Measurements from ENCODE around the gene FOXN1. TPM values are rescaled to one million over a fixed set of nuclear protein-coding genes. Genes with fewer than 3 reads are reported as not detected.

The FOXN1 gene
- polyA plus RNA-seq, 1 donor = 0.55 TPM

- no peak for DNase-seq
Measured at GRCh38 chr17:28478712-28479615, 27.2 kb upstream of the FOXN1 start.

- no peak for DNase-seq
Measured at GRCh38 chr17:28480278-28480677, 25.9 kb upstream of the FOXN1 start.

- DNase-seq = no peak
Measured at GRCh38 chr17:28480799-28481571, 25.2 kb upstream of the FOXN1 start.

- DNase-seq = no peak
Measured at GRCh38 chr17:28482551-28483199, 23.5 kb upstream of the FOXN1 start.

GRCh38 chr17:28484296-28484695, 21.9 kb upstream of the FOXN1 start:
- DNase-seq = no peak

- no peak for DNase-seq
Measured at GRCh38 chr17:28485049-28485448, 21.1 kb upstream of the FOXN1 start.

DNA sequence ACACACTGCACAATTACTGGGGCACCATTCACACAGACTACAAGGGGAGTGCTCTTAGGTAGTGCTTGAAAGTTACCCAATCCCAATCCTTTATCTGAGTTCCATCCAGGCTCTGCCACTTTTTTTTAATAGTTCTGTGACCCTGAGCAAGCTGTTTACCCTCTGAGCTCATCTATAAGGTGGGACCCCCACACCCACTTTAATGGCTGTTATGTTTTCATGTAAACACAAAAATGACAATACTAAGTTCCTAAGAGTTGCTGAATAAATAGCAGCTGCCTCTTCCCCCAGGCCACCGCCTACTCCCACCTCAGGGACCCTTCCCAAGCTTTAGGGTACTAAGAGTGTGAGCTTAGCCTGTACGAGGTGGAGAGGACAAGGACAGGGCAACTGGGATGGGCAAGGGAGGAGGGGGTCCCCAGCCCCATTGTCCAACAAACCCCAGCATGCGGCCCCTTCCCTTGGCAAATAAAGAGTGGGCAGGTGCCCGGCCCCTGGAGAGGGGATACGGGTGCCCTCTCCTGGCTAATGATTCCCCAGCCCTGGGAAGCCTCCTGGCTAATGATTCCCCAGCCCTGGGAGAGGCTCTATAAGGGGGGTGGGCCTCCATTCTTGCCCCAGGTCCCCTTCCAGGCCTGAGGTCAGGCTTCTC, 18.1 kb upstream of the FOXN1 start:
- DNase-seq = no peak

DNA sequence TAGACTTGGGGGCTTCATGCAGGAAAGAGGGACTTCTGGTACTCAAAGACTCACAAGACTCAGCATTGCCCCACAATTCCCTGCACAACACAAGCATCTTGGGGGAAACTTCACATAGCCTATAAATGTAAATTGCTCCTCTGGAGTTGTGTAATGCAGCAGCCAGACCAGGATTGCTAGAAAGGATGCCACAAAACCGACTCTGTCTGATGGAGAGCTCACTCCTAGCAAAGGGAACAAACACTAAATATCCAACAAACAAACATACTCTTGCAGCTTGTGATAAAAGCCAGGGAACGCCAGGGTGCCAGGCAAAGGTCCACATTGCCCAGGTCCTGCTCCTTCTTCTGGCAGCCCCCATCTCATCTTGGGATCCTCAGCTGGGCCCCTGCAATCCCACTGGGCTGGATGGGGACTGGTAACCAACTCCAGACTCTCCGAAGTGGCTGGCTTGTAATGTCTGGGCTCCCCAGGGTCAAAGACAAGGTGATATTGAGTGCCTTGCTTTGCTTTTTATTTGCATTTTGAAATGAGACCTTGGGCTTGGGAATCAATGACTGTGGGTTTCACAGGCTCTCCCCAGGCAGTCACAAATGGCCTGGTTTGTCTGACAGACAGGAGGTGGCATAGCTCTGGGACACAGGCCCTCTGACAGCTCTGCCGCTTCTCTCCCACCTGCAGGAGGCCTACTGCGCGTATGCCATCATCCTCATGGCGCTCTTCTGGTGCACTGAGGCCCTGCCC, 17.4 kb upstream of the FOXN1 start:
- no peak for DNase-seq

GRCh38 chr17:28491286-28491685, 14.9 kb upstream of the FOXN1 start:
- DNase-seq = no peak

DNA sequence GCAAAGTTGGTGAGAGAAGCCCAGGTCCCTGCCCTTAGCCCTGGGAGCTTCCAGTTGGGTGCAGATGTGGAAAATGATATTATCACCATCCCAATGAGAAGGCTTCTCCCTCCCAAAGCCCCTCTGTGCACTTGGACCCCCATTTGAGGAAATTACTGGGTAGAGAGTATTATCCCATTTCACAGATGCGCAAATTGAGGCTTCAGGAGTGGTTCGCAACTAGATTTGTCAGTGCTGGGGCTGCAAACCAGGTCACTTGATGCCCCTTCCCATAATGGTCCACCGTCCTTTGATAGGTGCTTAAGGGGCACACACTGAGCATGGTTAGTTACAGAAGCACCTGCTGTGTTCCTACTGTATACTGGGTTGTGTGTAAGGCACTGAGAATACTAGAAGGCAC, 14.3 kb upstream of the FOXN1 start:
- DNase-seq = no peak

GRCh38 chr17:28492352-28493310, 13.5 kb upstream of the FOXN1 start:
- DNase-seq = no peak

DNA sequence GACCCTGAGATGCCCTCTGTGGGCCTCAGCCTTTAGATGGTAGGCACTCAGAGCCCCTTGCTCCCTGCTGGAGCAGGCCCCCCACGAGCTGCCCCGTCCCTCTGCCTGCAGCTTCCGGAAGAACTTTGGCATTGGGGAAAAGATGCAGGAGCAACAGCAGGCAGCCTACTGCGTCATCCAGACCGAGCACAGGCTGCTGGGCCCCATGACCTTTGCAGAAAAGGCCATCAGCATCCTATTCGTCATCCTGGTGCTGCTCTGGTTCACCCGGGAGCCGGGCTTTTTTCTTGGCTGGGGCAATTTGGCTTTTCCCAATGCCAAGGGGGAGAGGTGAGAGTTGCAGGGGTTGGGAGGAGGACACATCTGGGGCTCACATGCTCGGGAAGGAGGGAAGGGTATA, 12.7 kb upstream of the FOXN1 start:
- no peak for DNase-seq

DNA sequence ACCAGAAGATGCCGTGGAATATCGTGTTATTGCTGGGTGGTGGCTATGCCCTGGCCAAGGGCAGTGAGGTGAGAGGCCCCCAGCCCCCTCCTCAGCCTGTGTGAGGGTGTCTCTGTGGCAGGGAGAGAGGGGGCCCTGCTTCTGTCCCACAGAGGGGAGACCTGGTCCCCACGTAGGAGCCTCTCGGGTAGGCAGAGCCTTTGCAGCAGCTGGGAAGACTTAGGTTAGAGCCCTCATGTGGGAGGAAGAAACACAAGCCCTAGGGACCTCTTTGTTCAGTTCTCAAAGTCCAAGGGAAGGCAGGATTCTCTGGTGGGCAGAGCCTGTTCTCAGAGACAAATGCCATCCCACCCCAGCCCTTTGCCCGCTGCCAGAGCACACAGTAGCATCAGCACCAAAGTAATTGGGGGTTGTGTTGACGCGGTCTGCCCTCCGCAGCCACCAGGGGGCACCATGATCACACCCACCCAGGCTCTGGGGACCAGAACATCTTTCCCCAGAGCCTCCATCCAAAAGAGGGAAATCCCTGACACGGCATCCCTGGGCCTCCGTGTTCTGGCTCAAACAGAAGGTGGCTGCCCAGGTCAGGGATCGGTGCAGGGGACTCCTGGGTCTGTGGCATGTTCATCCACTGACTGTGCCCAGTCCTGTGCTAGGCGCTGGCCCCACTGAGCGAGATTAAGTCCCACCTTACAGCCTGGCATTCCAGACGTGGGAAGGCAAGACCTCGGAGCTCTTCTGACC, 11.5 kb upstream of the FOXN1 start:
- DNase-seq = peak; percentile 64

DNA sequence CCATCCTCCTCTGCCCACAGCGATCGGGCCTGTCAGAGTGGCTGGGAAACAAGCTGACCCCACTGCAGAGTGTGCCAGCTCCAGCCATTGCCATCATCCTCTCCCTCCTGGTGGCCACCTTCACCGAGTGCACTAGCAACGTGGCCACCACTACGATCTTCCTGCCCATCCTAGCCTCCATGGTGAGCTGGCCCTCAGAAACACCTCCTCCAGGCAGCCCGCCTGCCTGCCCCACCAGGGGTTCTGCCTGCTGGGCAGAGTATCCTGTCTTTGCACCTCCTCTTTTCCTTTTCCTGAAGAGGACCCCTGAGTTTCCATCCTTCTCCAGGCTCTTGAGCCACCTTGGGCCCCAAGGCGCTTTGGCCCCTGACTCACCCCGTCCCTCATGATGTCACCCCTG, 10.5 kb upstream of the FOXN1 start:
- DNase-seq = no peak

GRCh38 chr17:28497931-28498330, 8.2 kb upstream of the FOXN1 start:
- DNase-seq = no peak

GRCh38 chr17:28498652-28499363, 7.3 kb upstream of the FOXN1 start:
- no peak for DNase-seq

DNA sequence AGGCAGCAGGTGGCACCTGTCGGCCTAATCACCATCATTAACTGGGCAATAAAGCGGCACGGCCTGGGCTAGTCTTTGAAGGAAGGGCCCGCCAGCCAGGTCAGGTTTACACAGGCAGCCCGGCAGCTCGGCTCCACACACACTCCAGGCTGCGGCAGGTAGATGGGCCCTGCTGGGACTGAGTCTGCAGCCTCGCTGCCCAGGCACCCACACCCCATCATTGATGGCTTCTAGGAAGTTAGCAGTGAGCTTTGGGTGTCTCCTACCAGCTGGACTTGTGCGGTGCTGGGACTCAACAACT, 6.8 kb upstream of the FOXN1 start:
- no peak for DNase-seq

GRCh38 chr17:28499684-28500357, 6.3 kb upstream of the FOXN1 start:
- DNase-seq = no peak

All from left kidney (tissue), 2 donors.